ENCODE measurements around the gene COL5A1.

The COL5A1 gene

GRCh38 chr9:134626571-134627416 lies 14.8 kb upstream of the COL5A1 start:
- DNase-seq = no peak

GRCh38 chr9:134627417-134628353 lies 13.9 kb upstream of the COL5A1 start:
- DNase-seq = no peak

- DNase-seq = no peak
These were observed 13.3 kb upstream of the COL5A1 start for GRCh38 chr9:134628354-134628736.

- DNase-seq = no peak
These were observed 12.5 kb upstream of the COL5A1 start for GRCh38 chr9:134629061-134629585.

- DNase-seq = no peak
These were observed 11.8 kb upstream of the COL5A1 start for GRCh38 chr9:134629586-134630392.

GRCh38 chr9:134630393-134630790 lies 11.2 kb upstream of the COL5A1 start:
- no peak for DNase-seq

- DNase-seq = no peak
These were observed 10.7 kb upstream of the COL5A1 start for GRCh38 chr9:134630861-134631260.

GRCh38 chr9:134631881-134632280 lies 9.7 kb upstream of the COL5A1 start:
- no peak for DNase-seq

GRCh38 chr9:134632329-134632728 lies 9.3 kb upstream of the COL5A1 start:
- no peak for DNase-seq

GRCh38 chr9:134633362-134634142 lies 8.1 kb upstream of the COL5A1 start:
- no peak for DNase-seq

GRCh38 chr9:134634176-134634575 lies 7.4 kb upstream of the COL5A1 start:
- no peak for DNase-seq

GRCh38 chr9:134634667-134635230 lies 6.9 kb upstream of the COL5A1 start:
- no peak for DNase-seq

GRCh38 chr9:134635351-134636148 lies 6.1 kb upstream of the COL5A1 start:
- no peak for DNase-seq

- DNase-seq = no peak
These were observed 5.5 kb upstream of the COL5A1 start for GRCh38 chr9:134636149-134636507.

- DNase-seq = no peak
These were observed 4.4 kb upstream of the COL5A1 start for GRCh38 chr9:134637241-134637640.

GRCh38 chr9:134637696-134638501 lies 3.7 kb upstream of the COL5A1 start:
- no peak for DNase-seq

- DNase-seq = no peak
These were observed 3.0 kb upstream of the COL5A1 start for GRCh38 chr9:134638502-134639090.

- DNase-seq = no peak
These were observed 1.6 kb upstream of the COL5A1 start for GRCh38 chr9:134639994-134640393.

- DNase-seq = no peak
These were observed 964 bp upstream of the COL5A1 start for GRCh38 chr9:134640506-134641172.

Data from midbrain (tissue), 1 donor.